Measurements from ENCODE around the gene SF1. TPM values are rescaled to one million over a fixed set of nuclear protein-coding genes. Genes with fewer than 3 reads are reported as not detected.

SF1 gene
- total and polyA plus RNA-seq, 2 of the 8 experiments (the other 6 are each of a cell fraction or from before 2014, with no cell fraction given) = 72.7 to 353 TPM

GRCh38 chr11:64757549-64758329 lies 20.6 kb downstream of the SF1 start:
- H2BK5ac ChIP-seq (ENCODE audit: low read depth, low read length) = no peak overlapping the region
- H4K8ac ChIP-seq (ENCODE audit: extremely low read depth, insufficient read depth, low read length) = no peak overlapping the region
- no peaks in the 10 kb centered on the region for H3K27me3 ChIP-seq (replicated peaks in 1 of 4; ENCODE audit: control insufficient read depth in 3 of 4, extremely low read depth in 1 of 4, insufficient read depth in 3 of 4, low read length in 3 of 4)
- H2AK5ac ChIP-seq (ENCODE audit: low read depth, low read length) = no peak overlapping the region
- H2BK120ac ChIP-seq (replicated peaks; ENCODE audit: low read depth, low read length) = no peak overlapping the region
- H3K4me2 ChIP-seq (ENCODE audit: insufficient read depth in 1 of 2, low read depth in 2 of 2, low read length in 2 of 2) = no peak overlapping the region
- no peaks in the 10 kb centered on the region for H3K9me3 ChIP-seq (ENCODE audit: insufficient read depth in 2 of 2, low read depth in 1 of 2, low read length in 1 of 2)
- DNase-seq (ENCODE audit: low read depth in 1 of 2, low spot score in 2 of 2) = no peak
- no peak overlapping the region for H3K56ac ChIP-seq (replicated peaks; ENCODE audit: insufficient read length, low read depth, low read length)
- no peak overlapping the region for H3K4me3 ChIP-seq (ENCODE audit: extremely low read depth in 1 of 4, insufficient read depth in 2 of 4, low read depth in 3 of 4, low read length in 4 of 4)
- no peak overlapping the region for H2AFZ ChIP-seq (ENCODE audit: low read length)
- 89% methylated on average over 19 of the region's 19 CpGs; no CpG with 5 or more reads in 1 of the 2 experiments for WGBS, 2 experiments (ENCODE audit: extremely low coverage in 1 of 2, insufficient coverage in 1 of 2, insufficient read length in 1 of 2, insufficient replicate concordance in 2 of 2, low coverage in 1 of 2, low lambda C conversion rate in 2 of 2, missing lambda C conversion rate in 1 of 2)
- peaks cover 6 to 45% (median 32%) of the 10 kb centered on the region in 4 experiments for H3K4me1 ChIP-seq (replicated peaks in 1 of 4; ENCODE audit: control insufficient read depth in 3 of 4, insufficient read depth in 4 of 4, low read length in 3 of 4)
- H3K23me2 ChIP-seq (ENCODE audit: low read depth, low read length) = no peaks in the 10 kb centered on the region
- no peaks in the 10 kb centered on the region for H3K36me3 ChIP-seq (ENCODE audit: control insufficient read depth in 2 of 4, insufficient read depth in 4 of 4, low read length in 3 of 4)
- H2BK15ac ChIP-seq (ENCODE audit: low read length) = peak overlapping the region; percentile 65; the same call in 1 of the 2 replicates
- no peak overlapping the region for H2BK12ac ChIP-seq (ENCODE audit: low read depth, low read length)
- no peak overlapping the region for H4K91ac ChIP-seq (replicated peaks; ENCODE audit: insufficient read length, low read length)
- H3K14ac ChIP-seq (ENCODE audit: insufficient read length) = no peak overlapping the region
- H3K79me2 ChIP-seq (ENCODE audit: control insufficient read depth in 1 of 2, insufficient read depth in 2 of 2, low read length in 2 of 2) = no peaks in the 10 kb centered on the region
- no peak overlapping the region for H3K27ac ChIP-seq (ENCODE audit: low read depth, low read length)
- no peaks in the 10 kb centered on the region for H3K79me1 ChIP-seq (ENCODE audit: low read depth, low read length)
- H3K9ac ChIP-seq (replicated peaks in 1 of 4; ENCODE audit: extremely low read depth in 1 of 4, low read depth in 3 of 4, low read length in 3 of 4) = no peak overlapping the region
- no peak overlapping the region for H4K5ac ChIP-seq (ENCODE audit: insufficient read length, low read depth, low read length)
- H4K20me1 ChIP-seq (replicated peaks in 1 of 2; ENCODE audit: control insufficient read depth in 1 of 2, insufficient read depth in 2 of 2, low read length in 2 of 2) = peaks cover 0 to 1% of the 10 kb centered on the region in 2 experiments
- H3K18ac ChIP-seq (ENCODE audit: extremely low read depth, low read length) = no peak overlapping the region
- no peak overlapping the region for H3K23ac ChIP-seq (ENCODE audit: insufficient read length)
- CTCF ChIA-PET (ENCODE audit: partially characterized antibody) = interaction anchor here (1.1 to 23.7 kb wide), 4 partner anchors 8 to 34 kb away, joined by 3 to 376 read pairs (median 190); partner anchors contain the start of genes PYGM, RASGRP2 and SF1
- H2BK20ac ChIP-seq (ENCODE audit: low read length) = no peak overlapping the region
- no peak overlapping the region for H3K4ac ChIP-seq (replicated peaks; ENCODE audit: insufficient read length, low read depth, low read length)
- TF ChIP-seq HDAC2 (IDR thresholded peaks at IDR 0.05; ENCODE audit: borderline replicate concordance in 1 of 2, low read depth in 2 of 2, low read length in 2 of 2) = no peak
- TF ChIP-seq KDM1A (IDR thresholded peaks at IDR 0.05; ENCODE audit: borderline replicate concordance, low read length) = peak; percentile 73
- POLR2A ChIA-PET (ENCODE audit: partially characterized antibody) = interaction anchor here (29.2 to 42.9 kb wide), 2 partner anchors 8 kb away, joined by 1087 read pairs; partner anchors contain the start of genes PYGM, RASGRP2 and SF1
- FAIRE-seq = no peak

Measured in H1 (cell line).